Activated CD4-positive, alpha-beta T cell treated with anti-CD3 and anti-CD28 coated beads for 24 hours (primary cell): ENCODE results near the gene ZNF474.

Experiments
- DNase-seq, 2 donors: peaks; one replicate each; pipeline ENCODE4 v3.0.0-alpha.2; 2020; ENCODE audit warnings: low read depth in 2 of 2

Gene ZNF474

GRCh38 chr5:122180863-122181548, 51.7 kb downstream of the ZNF474 start:
- no peak for DNase-seq

- no peak for DNase-seq
Measured at GRCh38 chr5:122181863-122182262, 52.5 kb downstream of the ZNF474 start.

GRCh38 chr5:122182491-122182921, 53.2 kb downstream of the ZNF474 start:
- no peak for DNase-seq

GRCh38 chr5:122183098-122183787, 53.9 kb downstream of the ZNF474 start:
- no peak for DNase-seq

- no peak for DNase-seq
Measured at GRCh38 chr5:122183788-122184170, 54.4 kb downstream of the ZNF474 start.

GRCh38 chr5:122184676-122185255, 55.4 kb downstream of the ZNF474 start:
- DNase-seq = no peak

- DNase-seq = no peak
Measured at GRCh38 chr5:122187426-122187825, 58.1 kb downstream of the ZNF474 start.

- no peak for DNase-seq
Measured at GRCh38 chr5:122190156-122190555, 60.8 kb downstream of the ZNF474 start.

- DNase-seq = no peak
Measured at GRCh38 chr5:122192497-122193496, 63.5 kb downstream of the ZNF474 start.

- DNase-seq = no peak
Measured at GRCh38 chr5:122195802-122196394, 66.6 kb downstream of the ZNF474 start.

GRCh38 chr5:122199146-122199545, 69.8 kb downstream of the ZNF474 start:
- DNase-seq = no peak

GRCh38 chr5:122200450-122200849, 71.1 kb downstream of the ZNF474 start:
- no peak for DNase-seq

- DNase-seq = no peak
Measured at GRCh38 chr5:122200865-122201264, 71.5 kb downstream of the ZNF474 start.

- no peak for DNase-seq
Measured at GRCh38 chr5:122201365-122201764, 72.0 kb downstream of the ZNF474 start.

- DNase-seq = no peak
Measured at GRCh38 chr5:122202952-122203351, 73.6 kb downstream of the ZNF474 start.
